Psoas muscle (tissue), 8 donors: ENCODE data around the gene SLC12A8. TPM values are rescaled to one million over a fixed set of nuclear protein-coding genes. Genes with fewer than 3 reads are reported as not detected.

Experiments
- ATAC-seq, 4 donors: fragments of 200-7000 bp; cut with Tn5 transposase; one replicate each; pipeline ENCODE4 v1.9.1; 2020; ENCODE audit warnings: moderate library complexity in 3 of 4, mild to moderate bottlenecking in 2 of 4
- DNase-seq, 2 donors: peaks; one replicate each; pipeline ENCODE4 v3.0.0-alpha.2; 2020
- H3K27ac ChIP-seq: fragments of 200-600 bp; one replicate; pipeline ENCODE4 v1.8.0; 2022
- H3K27me3 ChIP-seq, 3 donors: fragments of 200-600 bp in 1 of 3; one replicate each; pipeline versions ENCODE4 v1.6.1 to v1.8.0; 2013 to 2022; ENCODE audit warnings: low read length in 2 of 3, mild to moderate bottlenecking in 2 of 3, moderate library complexity in 1 of 3; ENCODE audit not compliant: insufficient read depth in 3 of 3
- H3K36me3 ChIP-seq, 2 donors: fragments of 200-600 bp in 1 of 2; one replicate each; pipeline versions ENCODE4 v1.6.1 to v1.8.0; 2013 to 2022; ENCODE audit warnings: low read depth in 1 of 2, mild to moderate bottlenecking in 1 of 2, moderate library complexity in 1 of 2; ENCODE audit not compliant: insufficient read depth in 1 of 2
- H3K4me1 ChIP-seq: fragments of 200-600 bp; one replicate; pipeline ENCODE4 v1.8.0; 2022
- H3K4me3 ChIP-seq: fragments of 200-600 bp; one replicate; pipeline ENCODE4 v1.8.0; 2022; ENCODE audit warnings: mild to moderate bottlenecking
- H3K9me3 ChIP-seq: fragments of 200-600 bp; one replicate; pipeline ENCODE4 v1.8.0; 2022
- WGBS, 3 donors: extraction: QIAGEN DNeasy Blood & Tissue Kit; methylation state at CpG; one replicate each; pipeline versions ENCODE4 v1.1.6 to v1.1.7; 2013; 5-methylcytosine and 5-hydroxymethylcytosine counted together
- intact Hi-C, 2 donors: fragments of 100-400 bp; cut with DNase I; formaldehyde crosslinking; loops; one replicate each; pipeline versions ENCODE4 v1.11.0 to v1.14.2; 2022
- polyA plus RNA-seq, 3 donors: library from polyadenylated mRNA; stranded (reverse); fragments of 200-250 nt; gene quantifications; one replicate each; pipeline ENCODE4 v1.2.3, GENCODE V29; 2013
- total RNA-seq, 4 donors: library from RNA; stranded (reverse); fragmentation: NEBNext Ultra II Directional in 2 of 4; extraction: Animal tissue kit (Norgen Biotek cat#: 25700) in 2 of 4; gene quantifications; one replicate each; pipeline versions ENCODE4 v1.2.1 to v1.2.4, GENCODE V29; 2021 to 2023
- TF ChIP-seq, protein P1 (sequence below): fragments of 200-600 bp; IDR thresholded peaks from one replicate; pipeline ENCODE4 v1.8.0; 2022; ENCODE audit warnings: antibody characterized with exemption
- donor health status: healthy with polysubstance abuse.
- donor health status: DM: no; HTN: no; CAD: no; lungs with moderate emphysema.
- donor health status: Bipolar disorder and iron deficiency.
- donor health status: healthy.
- donor health status: DM: yes; HTN: yes; CAD: no.
- donor health status: DM: no; HTN: no; CAD: no.
- donor health status: DM: no; HTN: no; CAD: no.
- donor health status: DM: yes; HTN: yes; CAD: no.

SLC12A8 gene
- total and polyA plus RNA-seq, 7 donors = 0.06 to 0.93 (median 0.33) TPM; not detected in 1

GRCh38 chr3:125168711-125169393 is 43.7 kb downstream of the SLC12A8 start:
- H3K4me3 ChIP-seq = no peak overlapping the region
- H3K36me3 ChIP-seq = no peaks in the 10 kb centered on the region
- no peaks in the 10 kb centered on the region for H3K4me1 ChIP-seq
- WGBS, 3 donors = 63 to 66% (median 64%) methylated on average over 4 of the region's 4 CpGs
- DNase-seq = no peak
- H3K27me3 ChIP-seq = no peaks in the 10 kb centered on the region
- H3K9me3 ChIP-seq = no peaks in the 10 kb centered on the region
- H3K27ac ChIP-seq = no peak overlapping the region
- ATAC-seq = no peak
- TF ChIP-seq, protein P1, sequence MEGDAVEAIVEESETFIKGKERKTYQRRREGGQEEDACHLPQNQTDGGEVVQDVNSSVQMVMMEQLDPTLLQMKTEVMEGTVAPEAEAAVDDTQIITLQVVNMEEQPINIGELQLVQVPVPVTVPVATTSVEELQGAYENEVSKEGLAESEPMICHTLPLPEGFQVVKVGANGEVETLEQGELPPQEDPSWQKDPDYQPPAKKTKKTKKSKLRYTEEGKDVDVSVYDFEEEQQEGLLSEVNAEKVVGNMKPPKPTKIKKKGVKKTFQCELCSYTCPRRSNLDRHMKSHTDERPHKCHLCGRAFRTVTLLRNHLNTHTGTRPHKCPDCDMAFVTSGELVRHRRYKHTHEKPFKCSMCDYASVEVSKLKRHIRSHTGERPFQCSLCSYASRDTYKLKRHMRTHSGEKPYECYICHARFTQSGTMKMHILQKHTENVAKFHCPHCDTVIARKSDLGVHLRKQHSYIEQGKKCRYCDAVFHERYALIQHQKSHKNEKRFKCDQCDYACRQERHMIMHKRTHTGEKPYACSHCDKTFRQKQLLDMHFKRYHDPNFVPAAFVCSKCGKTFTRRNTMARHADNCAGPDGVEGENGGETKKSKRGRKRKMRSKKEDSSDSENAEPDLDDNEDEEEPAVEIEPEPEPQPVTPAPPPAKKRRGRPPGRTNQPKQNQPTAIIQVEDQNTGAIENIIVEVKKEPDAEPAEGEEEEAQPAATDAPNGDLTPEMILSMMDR = no peak
- intact Hi-C loops = loop anchor here (5.0 to 10.0 kb wide), 2 partner anchors 174 to 242 kb away; no protein-coding TSS in a partner anchor

- DNase-seq (no peak), ATAC-seq (no peak)
- 73 to 77% (median 76%) methylated on average over 13 of the region's 13 CpGs for WGBS, 3 donors
- H3K27me3 ChIP-seq = no peaks in the 10 kb centered on the region
- TF ChIP-seq, protein P1 = no peak
- H3K9me3 ChIP-seq = no peaks in the 10 kb centered on the region
- intact Hi-C loops = loop anchor here (5.0 to 10.0 kb wide), 2 partner anchors 172 to 239 kb away; no protein-coding TSS in a partner anchor
- no peak overlapping the region for H3K4me3 ChIP-seq
- H3K27ac ChIP-seq = no peak overlapping the region
- no peaks in the 10 kb centered on the region for H3K36me3 ChIP-seq
- H3K4me1 ChIP-seq = no peaks in the 10 kb centered on the region
Observed at GRCh38 chr3:125166599-125167136, 45.9 kb downstream of the SLC12A8 start.

GRCh38 chr3:125165948-125166553 is 46.5 kb downstream of the SLC12A8 start:
- no peak overlapping the region for H3K4me3 ChIP-seq
- H3K27ac ChIP-seq = no peak overlapping the region
- no peaks in the 10 kb centered on the region for H3K36me3 ChIP-seq
- intact Hi-C loops = loop anchor here (2.0 to 10.0 kb wide), 3 partner anchors 171 to 239 kb away; no protein-coding TSS in a partner anchor
- H3K27me3 ChIP-seq = no peaks in the 10 kb centered on the region
- no peaks in the 10 kb centered on the region for H3K9me3 ChIP-seq
- no peak for DNase-seq
- WGBS, 3 donors = 85 to 89% (median 87%) methylated on average over 18 of the region's 18 CpGs
- ATAC-seq = no peak
- no peaks in the 10 kb centered on the region for H3K4me1 ChIP-seq
- TF ChIP-seq, protein P1 = no peak

GRCh38 chr3:125165189-125165947 is 47.2 kb downstream of the SLC12A8 start:
- Histone ChIP-seq H3K9me3 (no peaks in the 10 kb centered on the region), H3K27me3 (no peaks in the 10 kb centered on the region), H3K4me1 (no peaks in the 10 kb centered on the region), H3K36me3 (no peaks in the 10 kb centered on the region), H3K4me3 (no peak overlapping the region), H3K27ac (no peak overlapping the region)
- 70 to 73% (median 71%) methylated on average over 17 of the region's 17 CpGs for WGBS, 3 donors
- DNase-seq (peak; percentile 50 to 67), ATAC-seq (peak; percentile 69 to 86 (median 82))
- TF ChIP-seq, protein P1 = peak; percentile 62
- intact Hi-C loops = loop anchor here (2.0 to 10.0 kb wide), 3 partner anchors 171 to 238 kb away; no protein-coding TSS in a partner anchor
